Kasumi-1 (cell line): ENCODE measurements around the gene GANC.
A peak's percentile ranks its signal among the peaks of the same experiment; 100 is the strongest.
"Not testable (repeated sequence)": the region's sequence is repeated elsewhere in the genome, so short reads cannot be mapped to it uniquely, and the experiment has no call there.

Source experiments
- DNase-seq, 2 experiments: peaks; one replicate each; lab custom pipeline; 2025; lab: John Stamatoyannopoulos, UW

GANC gene

DNA sequence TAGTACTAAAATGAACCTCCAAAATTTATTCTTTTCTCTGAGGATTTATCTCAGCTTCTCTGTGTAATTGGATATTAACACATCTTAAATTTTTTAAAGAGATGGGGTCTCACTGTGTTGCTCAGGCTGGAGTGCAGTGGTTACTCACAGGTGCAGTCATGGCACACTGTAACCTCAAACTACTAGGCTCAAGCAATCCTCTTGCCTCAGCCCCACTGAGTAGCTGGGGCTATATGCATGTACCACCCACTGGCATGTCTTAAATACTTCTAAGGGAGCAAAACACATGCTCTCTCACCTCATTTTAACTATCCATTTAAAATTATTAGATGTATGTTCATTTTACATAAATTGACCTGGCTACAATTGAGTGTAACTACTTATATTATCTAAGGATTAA lies 11.6 kb downstream of the GANC start:
- DNase-seq, result no peak

DNA sequence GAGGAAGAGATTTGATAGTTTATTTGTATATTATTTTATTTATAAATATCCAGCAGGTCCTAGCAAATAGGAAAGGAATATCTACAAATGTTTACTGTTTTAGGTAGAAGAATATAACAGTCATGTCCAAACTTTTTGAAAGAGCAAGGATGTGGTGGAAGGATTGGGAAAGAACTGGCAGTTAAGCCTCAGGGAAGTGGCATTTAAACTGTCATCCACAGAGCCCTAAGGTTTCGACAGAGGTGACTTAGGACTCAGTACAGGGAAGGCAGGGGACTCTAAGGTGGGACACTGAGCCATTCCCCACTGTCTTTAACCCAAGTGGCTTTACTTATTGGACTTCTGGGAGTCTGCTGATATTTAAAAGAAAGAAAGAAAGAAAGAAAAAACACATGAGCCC lies 12.0 kb downstream of the GANC start:
- DNase-seq, result peak in 1 of 2 experiments; percentile 21

DNA sequence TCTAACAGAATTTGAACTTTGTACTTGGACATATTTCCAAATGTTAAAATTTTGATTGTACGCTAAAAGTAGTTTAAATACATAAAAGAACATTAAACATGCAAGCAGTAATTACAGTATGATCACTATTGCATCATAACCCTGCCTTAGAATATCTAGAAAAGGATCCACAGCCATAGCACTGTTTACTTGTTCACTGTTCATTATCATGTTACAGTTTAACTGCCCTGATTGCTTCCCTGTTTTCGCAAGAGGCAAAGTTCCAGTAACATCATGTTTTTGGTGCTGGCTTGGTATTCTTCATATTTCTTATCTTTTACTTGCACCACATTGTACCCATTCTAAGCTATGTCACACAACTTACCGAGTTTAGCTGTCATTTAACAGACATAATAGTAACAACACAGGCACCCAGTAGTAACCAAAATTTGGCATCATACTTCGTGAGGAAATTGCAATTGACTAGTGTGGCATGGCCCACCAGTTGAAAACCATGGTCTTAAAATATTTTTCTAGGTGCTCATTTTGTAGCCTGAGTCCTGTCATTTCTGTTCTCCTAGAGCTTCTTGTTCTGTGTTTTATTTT lies 13.5 kb downstream of the GANC start:
- DNase-seq, result peak in 1 of 2 experiments; percentile 4

DNA sequence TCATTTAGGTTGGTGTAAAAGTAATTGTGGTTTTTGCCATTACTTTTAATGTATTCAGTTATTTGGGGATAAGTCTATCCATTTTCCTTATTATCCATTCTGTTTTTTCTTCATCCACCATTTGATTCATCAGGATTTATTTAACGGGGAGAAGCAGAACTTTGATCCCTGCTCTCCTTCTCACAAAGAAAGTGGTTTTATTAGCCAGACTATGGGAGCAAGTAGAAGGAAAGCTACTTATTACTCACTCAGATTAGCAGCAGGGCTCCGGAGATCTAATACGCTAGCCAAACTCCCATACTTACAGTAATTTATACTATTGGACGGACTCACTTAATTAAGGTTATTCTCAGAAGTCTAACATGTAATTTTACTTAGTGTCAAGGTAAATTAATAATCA lies 14.9 kb downstream of the GANC start:
- no peak for DNase-seq

DNA sequence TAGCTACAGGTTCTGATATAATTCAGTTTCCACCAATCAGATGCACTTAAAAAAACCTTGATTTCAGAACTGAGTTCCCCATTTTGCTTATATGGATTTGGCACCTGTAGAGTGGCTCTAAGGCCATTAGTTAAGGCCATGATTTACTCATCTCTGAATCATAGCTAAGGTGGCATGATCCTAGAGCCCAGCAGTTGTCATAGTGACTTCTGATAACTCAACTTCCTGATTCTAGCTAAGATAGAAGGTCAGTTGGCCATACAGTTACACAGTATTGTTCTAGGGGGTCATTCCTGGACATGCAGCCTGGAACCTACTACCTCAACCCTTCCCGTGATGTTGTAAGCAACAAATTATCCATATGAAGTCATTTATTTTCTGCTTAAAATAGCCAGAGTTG lies 16.2 kb downstream of the GANC start:
- DNase-seq, result no peak

DNA sequence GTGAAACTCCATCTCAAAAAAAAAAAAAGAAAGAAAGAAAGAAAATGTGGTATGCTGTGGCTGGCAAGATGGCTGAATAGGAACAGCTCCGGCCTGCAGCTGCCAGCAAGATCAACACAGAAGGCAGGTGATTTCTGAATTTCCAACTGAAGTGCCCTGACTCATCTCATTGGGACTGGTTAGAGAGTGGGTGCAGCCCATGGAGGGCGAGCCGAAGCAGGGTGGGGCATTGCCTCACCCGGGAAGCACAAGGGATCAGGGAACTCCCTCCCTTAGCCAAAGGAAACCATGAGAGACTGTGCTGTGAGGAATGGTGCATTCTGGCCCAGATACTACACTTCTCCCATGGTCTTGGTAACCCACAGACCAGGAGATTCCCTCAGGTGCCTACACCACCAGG lies 28.0 kb downstream of the GANC start:
- DNase-seq, result not testable (repeated sequence)

DNA sequence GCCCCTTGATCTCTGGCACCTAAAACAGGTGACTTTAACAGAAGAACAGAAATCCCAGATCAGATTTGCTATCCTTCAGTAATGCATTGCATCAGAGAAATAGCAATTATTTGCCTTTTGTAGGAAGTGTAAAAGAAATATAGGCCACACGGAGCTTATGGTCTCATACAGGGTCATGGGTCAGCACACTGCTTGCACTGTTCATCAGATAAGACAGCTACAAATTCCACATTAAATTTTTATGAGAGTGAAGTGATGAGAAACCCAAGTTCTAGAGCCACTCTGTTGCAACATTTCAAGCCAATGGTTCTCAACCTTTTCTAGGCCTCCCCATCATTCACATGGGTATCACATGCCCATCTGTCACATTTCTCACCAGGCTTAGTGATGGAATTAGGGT lies 33.7 kb downstream of the GANC start:
- DNase-seq, result no peak

DNA sequence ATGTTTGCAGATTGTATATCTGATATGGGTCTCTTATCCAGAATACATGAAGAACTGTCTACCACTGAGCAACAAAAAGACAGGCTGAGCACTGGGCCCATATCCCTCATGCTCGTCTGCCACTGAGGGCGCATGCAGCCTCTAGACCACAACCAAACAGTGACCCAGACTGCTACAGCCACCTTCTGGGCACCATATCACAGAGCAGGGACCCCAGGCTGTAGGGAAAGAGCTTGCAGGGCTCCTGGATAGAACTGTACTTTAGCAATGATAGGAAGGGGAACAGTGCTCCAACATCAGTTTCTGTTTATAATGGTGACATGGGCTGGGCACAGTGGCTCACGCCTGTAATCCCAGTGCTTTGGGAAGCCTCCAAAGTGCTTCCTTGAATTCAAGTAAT lies 40.5 kb downstream of the GANC start:
- DNase-seq, result peak in 1 of 2 experiments; percentile 4

DNA sequence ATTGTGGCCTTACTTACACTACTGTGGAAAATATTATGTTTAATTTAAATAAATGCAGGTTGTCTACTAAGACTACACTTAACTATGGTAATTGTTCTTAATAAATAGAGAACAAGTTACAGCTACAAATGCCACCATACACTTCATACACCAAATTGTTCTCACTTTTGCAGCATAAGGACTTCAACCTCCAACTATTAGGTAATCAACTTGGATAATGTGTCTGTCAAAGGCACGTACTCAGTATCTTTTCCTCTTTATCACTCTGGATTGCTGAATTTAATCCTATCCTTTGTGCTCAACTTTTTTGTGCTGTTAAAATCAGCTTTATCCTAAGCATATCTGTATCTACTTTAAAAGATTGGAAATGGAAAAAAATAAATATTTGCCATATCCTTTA lies 41.8 kb downstream of the GANC start:
- no peak for DNase-seq

DNA sequence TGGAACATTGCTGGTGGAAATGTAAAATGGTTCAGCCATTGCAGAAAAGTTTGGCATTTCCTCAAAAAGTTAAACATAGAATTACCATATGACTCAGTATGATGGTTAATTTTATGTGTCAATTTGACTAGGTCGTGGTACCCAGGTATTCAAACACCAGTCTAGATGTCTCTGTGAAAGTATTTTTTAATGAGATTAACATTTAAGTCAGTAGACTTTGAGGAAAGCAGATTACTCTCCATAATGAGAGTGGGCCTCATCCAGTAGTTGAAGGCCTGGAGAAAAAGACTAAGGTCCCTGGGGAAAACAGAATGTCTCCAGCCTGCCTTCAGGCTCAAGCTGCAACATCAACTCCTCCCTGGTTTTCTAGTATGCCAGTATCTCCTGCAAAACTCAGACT lies 42.5 kb downstream of the GANC start:
- no peak for DNase-seq

DNA sequence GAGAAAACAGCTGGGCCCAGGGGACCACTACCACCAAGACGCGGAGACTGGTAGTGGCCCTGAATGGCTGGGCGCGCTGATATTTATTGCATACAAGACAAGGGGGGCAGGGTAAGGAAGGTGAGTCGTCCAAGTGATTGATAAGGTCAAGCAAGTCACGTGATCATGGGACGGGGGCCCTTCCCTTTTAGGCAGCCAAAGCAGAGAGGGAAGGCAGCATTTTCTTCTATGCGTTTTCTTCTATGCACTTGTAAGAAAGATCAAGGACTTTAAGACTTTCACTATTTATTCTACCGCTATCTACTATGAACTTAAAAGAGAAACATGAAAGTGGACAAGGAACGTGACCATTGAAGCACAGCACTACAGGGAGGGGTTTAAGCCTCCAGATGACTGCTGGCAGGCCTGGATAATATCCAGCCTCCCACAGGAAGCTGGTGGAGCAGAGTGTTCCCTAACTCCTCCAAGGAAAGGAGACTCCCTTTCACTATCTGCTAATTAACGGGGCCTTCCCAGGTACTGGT lies 43.3 kb downstream of the GANC start:
- not testable (repeated sequence) for DNase-seq

DNA sequence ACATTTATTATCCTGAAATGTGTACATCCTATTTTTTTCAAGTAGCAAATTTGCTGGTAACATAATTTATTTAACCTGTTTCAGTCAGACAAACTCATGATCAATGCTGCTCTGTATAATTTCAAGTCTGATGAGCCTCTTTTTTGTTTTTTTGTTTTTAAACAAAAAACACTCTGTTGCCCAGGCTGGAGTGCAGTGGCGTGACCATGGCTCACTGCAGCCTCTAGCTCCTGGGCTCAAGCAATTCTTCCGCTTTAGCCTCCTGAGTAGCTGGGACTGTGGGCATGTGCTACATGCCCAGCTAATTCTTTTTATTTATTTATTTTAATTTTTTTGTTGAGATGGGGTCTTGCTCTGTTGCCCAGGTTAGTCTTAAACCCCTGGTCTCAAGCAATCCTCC lies 46.2 kb downstream of the GANC start:
- no peak for DNase-seq

DNA sequence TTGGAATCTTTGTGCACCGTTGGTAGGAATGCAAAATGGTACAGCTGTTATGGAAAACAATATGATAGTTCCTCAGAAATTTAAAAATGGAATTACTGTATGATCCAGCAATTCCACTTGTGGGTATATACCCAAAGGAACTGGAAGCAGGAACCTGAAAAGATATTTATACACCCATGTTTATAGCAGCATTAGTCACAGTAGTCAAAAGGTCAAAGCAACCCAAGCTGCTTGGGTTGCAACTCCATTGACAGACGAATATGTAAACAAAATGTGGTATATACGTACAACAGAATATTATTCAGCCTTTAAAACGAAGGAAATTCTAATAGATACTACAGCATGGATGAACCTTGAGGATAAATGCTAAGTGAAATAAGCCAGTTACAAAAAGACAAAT lies 51.3 kb downstream of the GANC start:
- no peak for DNase-seq

DNA sequence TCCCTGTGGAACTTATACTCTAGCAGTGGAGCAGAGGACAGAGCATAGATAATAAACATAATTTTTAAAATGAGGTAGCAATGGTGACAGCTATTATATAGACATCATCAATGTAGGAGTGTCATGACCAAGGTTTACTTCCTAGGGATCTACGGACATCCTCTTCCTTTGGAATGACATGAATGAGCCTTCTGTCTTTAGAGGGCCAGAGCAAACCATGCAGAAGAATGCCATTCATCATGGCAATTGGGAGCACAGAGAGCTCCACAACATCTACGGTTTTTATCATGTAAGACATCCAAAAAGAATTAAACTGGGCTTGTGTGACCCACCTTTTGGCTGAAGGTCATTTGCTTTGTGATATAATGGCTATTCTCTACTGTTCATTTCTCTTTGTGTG lies 56.2 kb downstream of the GANC start:
- DNase-seq, result no peak

DNA sequence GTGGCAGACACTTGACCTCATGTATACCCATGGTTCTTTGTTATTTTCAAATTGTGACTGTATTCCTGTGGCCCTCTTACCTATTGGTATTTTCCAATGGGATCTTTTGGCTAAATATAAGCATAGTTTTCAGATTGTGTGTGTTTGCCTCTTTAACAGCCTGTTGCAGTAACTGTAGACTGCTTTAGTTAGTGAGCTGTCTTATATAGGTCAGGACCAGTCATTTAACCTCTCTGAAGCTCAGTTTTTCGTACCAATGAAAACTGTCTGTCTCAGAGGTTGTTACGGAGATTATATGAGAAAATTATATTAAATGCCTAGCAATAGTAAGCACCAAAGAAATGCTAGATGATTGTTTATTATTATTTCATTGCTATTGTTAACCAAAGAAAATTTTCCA lies 57.0 kb downstream of the GANC start:
- DNase-seq, result no peak

DNA sequence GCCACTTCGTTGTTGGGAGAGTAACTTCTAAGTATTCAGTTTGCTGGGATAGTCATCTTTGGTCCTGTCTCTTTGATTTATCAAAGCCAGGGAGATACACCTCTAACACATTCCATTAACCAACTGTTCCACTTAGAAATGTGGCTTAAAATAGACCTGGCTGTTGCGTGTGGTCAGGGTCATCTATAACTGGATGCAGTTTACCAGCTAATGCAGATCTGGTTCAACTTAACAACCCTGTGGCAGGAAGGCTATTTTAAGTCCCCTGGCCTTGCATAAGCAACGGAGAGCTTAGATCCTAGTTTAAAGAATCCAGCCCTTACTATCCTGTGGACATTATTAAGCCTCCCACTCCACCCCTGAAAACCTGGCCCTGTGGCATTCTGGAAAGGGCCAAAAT lies 58.2 kb downstream of the GANC start:
- DNase-seq, result no peak

DNA sequence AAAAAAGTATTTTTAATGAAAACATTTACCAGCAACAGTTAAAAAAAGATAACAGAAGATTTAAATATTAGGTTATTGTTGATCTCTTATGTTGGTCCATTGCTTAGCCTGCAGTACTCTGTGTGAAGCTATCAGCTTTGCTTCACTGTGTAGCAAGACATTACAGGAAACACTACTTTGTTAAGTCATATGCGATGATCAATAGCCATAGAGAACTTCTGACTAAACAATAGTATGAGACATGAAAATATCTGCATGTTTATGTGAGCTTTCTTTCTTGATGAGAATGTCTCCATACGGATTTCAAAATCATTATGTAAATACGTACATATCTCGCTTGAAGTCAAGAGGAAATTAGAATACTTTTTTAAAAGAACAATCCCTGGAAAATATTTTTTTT lies 59.3 kb downstream of the GANC start:
- no peak for DNase-seq

DNA sequence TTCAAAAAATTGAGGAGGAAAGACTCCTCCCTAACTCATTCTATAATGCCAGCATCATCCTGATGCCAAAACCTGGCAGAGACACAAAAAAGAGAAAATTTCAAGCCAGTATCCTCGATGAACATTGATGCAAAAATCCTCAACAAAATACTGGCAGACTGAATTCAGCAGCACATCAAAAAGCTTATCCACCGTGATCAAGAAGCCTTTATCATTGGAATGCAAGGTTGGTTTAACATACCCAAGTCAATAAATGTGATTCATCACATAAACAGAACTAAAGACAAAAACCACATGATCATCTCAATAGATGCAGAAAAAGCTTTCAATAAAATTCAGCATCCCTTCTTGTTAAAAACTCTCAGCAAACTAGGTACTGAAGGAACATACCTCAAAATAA lies 62.1 kb downstream of the GANC start:
- no peak for DNase-seq

DNA sequence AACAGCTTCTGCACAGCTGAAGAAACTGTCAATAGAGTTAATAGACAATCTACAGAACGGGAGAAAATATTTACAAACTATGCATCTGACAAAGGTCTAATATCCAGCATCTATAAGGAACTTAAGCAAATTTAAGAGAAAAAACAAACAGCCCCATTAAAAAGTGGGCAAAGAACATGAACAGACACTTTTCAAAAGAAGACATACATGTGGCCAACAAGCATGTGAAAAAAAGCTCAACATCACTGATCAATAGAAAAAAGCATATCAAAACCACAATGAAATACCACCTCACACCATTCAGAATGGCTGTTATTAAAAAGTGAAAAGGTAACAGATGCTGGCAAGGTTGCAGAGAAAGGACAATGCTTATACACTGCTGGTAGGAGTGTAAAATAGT lies 63.6 kb downstream of the GANC start:
- DNase-seq, result not testable (repeated sequence)

DNA sequence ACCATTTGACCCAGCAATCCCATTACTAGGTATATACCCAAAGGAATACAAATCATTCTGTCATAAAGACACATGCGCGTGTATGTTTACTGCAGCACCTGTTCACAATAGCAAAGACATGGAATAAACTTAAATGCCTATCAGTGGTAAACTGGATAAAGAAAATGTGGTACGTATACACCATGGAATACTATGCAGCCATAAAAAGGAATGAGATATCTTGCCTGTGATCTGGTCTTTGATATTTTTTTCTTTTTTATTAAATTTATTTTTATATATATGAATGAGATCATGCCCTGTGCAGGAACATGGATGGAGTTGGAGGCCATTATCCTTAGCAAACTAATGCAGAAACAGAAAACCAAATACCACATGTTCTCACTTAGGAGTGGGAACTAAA lies 64.1 kb downstream of the GANC start:
- DNase-seq, result not testable (repeated sequence)

DNA sequence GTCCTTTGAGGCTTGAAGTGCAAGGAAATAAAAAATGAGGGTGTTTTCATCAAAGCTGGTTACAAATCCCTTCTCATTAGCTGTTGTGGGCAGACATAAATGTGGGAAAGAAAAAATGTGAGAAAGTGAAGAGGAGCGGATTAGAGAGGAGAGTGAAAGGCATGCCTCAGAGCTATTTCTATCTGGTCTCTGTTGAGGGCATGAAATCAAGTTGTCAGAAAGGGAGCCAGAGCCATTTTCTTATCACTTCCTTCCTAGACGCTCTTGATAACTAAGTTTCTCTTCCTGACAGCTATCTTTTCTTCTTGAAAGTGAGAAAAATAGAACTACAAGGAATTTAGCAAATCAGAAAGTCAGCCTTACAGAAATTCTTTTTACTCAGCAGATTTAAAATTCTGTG lies 65.5 kb downstream of the GANC start:
- no peak for DNase-seq

DNA sequence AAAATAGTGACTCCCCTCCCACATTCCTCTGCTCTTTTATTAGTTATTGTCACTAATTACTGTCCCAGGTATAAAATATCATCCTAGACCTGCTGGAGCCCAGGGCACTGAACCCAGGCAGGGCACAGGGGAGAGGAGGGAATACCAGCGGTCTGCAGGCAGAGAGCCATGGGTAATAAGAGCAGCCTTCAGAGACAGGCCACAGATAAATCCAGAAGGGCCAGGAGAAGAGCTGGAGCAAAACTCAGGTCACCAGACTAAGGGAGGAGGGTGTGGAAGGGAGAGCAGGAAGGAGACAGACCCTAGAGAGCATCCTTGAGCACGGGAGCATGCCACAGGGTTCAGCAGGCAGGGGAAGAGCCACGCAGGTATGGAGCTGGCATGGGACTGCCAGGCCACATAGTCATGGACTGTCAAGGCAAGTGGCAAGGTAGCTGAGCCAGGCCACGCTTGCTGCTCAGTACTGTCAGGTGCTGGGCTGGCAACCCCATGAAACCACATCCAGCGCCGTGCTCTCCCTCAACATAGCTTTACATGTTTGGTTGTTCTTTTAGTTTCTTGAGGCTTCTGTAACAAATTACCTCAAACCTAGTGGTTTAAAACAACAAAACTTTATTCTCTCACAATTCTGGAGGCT lies 70.7 kb downstream of the GANC start:
- no peak for DNase-seq

DNA sequence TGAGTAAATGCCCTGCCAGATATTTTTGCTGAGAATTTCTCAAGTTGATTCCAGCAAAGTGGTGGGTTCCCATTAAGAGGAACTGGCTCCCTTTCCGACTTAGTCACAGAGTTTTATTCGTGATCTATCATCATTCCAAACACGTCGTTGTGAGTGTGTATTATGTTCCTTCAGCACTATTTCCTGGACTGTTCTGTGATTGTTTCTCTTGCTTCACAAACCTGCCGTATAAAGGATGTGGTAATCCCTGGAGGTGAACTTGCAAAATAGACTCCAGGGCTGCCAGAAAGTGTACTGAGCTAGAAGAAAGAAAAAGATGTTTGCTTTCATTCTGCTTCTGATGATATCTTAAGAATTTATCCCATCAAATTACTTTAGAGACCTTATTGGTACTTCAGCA lies 71.8 kb downstream of the GANC start:
- DNase-seq, result no peak

DNA sequence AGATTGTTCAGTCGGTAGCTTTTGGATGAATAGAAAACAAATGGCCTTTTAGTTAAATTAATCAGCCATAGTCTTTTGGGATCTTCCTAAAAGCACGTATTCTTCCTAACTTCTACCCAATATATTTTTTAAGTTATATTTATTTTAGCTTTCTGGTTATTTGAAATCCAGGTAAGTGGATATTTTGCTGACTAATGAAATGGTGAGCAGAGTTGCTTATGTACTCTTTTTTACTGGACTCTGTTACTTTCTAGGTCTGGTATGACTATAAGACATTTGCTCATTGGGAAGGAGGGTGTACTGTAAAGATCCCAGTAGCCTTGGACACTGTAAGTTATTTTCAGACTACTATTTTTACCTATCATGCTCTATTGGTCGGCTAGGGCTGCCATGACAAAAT lies 72.5 kb downstream of the GANC start:
- DNase-seq, result no peak
